Activated T-cell treated with anti-CD3 and anti-CD28 coated beads for 48 hours (primary cell): ENCODE results near the gene OCA2.

Source experiments
- DNase-seq: peaks from one replicate; pipeline ENCODE4 v3.0.0-alpha.2; 2020; ENCODE audit warnings: low read depth

The OCA2 gene

GRCh38 chr15:28104326-28104725 lies 5.2 kb upstream of the OCA2 start:
- DNase-seq = no peak

- DNase-seq = no peak
Observed at GRCh38 chr15:28103831-28104230, 4.7 kb upstream of the OCA2 start.

- no peak for DNase-seq
Observed at GRCh38 chr15:28101983-28102441, 2.9 kb upstream of the OCA2 start.

GRCh38 chr15:28101201-28101600 lies 2.1 kb upstream of the OCA2 start:
- no peak for DNase-seq

- DNase-seq = no peak
Observed at GRCh38 chr15:28100516-28101195, 1.5 kb upstream of the OCA2 start.

- no peak for DNase-seq
Observed at GRCh38 chr15:28099555-28100140, 533 bp upstream of the OCA2 start.

- DNase-seq = no peak
Observed at GRCh38 chr15:28098360-28098765, 752 bp downstream of the OCA2 start.

- no peak for DNase-seq
Observed at GRCh38 chr15:28097656-28098359, 1.3 kb downstream of the OCA2 start.

- DNase-seq = no peak
Observed at GRCh38 chr15:28096670-28097431, 2.3 kb downstream of the OCA2 start.

GRCh38 chr15:28096411-28096669 lies 2.8 kb downstream of the OCA2 start:
- no peak for DNase-seq

- no peak for DNase-seq
Observed at GRCh38 chr15:28094732-28095521, 4.2 kb downstream of the OCA2 start.

- DNase-seq = no peak
Observed at GRCh38 chr15:28093752-28094535, 5.2 kb downstream of the OCA2 start.

- DNase-seq = no peak
Observed at GRCh38 chr15:28091313-28091712, 7.8 kb downstream of the OCA2 start.

- DNase-seq = no peak
Observed at GRCh38 chr15:28086175-28086703, 12.9 kb downstream of the OCA2 start.

- DNase-seq = no peak
Observed at GRCh38 chr15:28085489-28086174, 13.5 kb downstream of the OCA2 start.

- DNase-seq = no peak
Observed at GRCh38 chr15:28084547-28084946, 14.6 kb downstream of the OCA2 start.

- DNase-seq = no peak
Observed at GRCh38 chr15:28082891-28083684, 16.0 kb downstream of the OCA2 start.

- DNase-seq = no peak
Observed at GRCh38 chr15:28081594-28081993, 17.5 kb downstream of the OCA2 start.

- DNase-seq = no peak
Observed at GRCh38 chr15:28080386-28080785, 18.7 kb downstream of the OCA2 start.
